GM12891 (cell line): ENCODE measurements around the gene LOXL4.

Experiments
- DNase-seq: peaks from one replicate; pipeline ENCODE4 v3.0.0; 2011; ENCODE audit warnings: low spot score; ENCODE audit not compliant: insufficient read length
- FAIRE-seq: peaks from 2 replicates; lab custom pipeline; 2011; peaks lifted over from hg19 to GRCh38; lab: Jason Lieb, UNC
- PAX5 ChIP-seq: IDR thresholded peaks from 2 replicates; pipeline ENCODE4 v1.6.1; 2011; ENCODE audit warnings: low read length, moderate library complexity, mild to moderate bottlenecking; ENCODE audit not compliant: insufficient read depth, severe bottlenecking
- POLR2A ChIP-seq: IDR thresholded peaks from 2 replicates; pipeline ENCODE4 v1.6.1; 2011; ENCODE audit warnings: low read depth, low read length, control low read depth
- POLR2AphosphoS5 ChIP-seq: IDR thresholded peaks from 2 replicates; pipeline ENCODE4 v1.6.1; 2011; ENCODE audit warnings: low read depth, low read length, control low read depth
- POU2F2 ChIP-seq: IDR thresholded peaks from 2 replicates; pipeline ENCODE4 v1.6.1; 2011; ENCODE audit warnings: low read depth, mild to moderate bottlenecking, control low read depth, low read length, moderate library complexity
- SPI1 ChIP-seq: IDR thresholded peaks from 2 replicates; pipeline ENCODE4 v1.6.1; 2011; ENCODE audit warnings: low read depth, low read length, control low read depth
- TAF1 ChIP-seq: IDR thresholded peaks from 2 replicates; pipeline ENCODE4 v1.6.1; 2011; ENCODE audit warnings: low read depth, low read length, control low read depth

The LOXL4 gene

DNA sequence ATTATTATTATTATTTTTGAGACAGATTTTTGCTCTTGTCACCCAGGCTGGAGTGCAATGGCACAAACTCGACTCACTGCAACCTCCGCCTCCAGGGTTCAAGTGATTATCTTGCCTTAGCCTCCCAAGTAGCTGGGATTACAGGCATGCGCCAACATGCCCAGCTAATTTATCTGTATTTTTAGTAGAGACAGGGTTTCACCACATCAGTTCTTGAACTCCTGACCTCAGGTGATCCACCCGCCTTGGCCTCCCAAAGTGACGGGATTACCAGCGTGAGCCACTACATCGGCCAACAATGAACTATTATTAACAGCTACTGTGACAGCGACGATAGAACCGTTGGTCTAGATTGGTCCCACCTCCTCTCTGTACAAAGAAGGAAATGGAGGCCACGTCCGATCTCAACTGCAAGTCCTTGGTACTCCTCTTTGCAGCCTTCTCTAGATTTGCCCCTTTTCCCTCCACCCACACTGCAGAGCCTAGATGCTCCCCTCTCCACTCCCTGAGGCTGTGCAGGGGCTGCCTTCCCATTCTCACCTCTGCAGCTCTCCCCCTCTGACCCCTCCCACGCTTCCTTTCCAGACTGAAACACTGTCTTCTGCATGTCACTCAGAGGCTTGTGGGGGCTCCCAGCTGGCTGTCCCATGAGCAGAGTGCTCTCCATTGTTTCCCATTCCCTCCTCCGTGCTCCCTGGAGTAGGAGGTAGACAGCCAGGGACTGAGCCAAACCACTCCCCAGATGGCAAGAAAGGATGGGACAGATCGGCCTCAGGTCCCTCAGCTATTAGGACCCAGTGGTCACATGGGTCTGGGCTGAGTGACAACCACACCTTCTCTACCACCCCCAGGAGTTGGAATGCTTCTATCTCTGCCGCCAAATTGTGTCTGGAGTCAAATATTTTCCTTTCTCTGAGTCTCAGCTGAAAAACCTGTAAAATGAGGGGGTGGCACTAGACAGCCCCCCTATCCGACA lies 2.3 kb downstream of the LOXL4 start:
- no peak for FAIRE-seq
- DNase-seq, result no peak
- TF ChIP-seq POU2F2 (no peak), SPI1 (no peak), POLR2AphosphoS5 (no peak)

DNA sequence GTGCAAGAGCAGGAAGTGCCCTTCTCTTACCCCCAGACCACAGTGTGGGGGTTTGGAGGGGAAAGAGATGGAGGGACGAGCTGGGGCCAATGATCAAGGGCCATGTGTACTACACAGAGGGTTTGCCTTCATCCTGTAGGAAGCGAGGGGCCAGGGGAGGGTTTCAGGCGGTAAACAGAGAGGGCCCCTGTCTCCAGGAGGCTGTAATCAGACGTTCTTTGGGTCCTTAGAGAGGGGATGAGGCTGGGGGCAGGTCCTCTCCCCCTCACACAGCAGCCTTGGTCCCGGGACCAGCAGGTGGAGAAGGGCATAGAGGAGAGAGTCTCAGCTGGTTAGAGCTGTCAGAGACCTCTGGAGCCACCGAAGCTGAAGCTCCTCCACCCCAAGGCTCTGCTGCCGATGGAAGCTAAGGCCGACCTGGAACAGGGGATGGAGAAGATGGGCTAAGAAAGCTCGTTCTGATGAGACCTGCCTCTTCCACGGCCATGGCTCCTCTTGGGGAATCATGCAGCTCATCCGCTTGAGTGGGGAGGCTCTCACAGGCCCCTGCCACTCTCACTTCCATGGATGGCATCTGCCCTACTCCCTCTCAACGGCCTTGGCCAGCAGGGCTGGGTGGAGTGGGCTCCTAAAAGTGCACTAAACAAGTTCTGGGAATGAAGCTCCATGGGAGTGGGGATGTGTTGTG lies 3.5 kb downstream of the LOXL4 start:
- TF ChIP-seq POU2F2 (no peak), SPI1 (no peak), POLR2AphosphoS5 (no peak), TAF1 (no peak), PAX5 (no peak), POLR2A (no peak)
- no peak for FAIRE-seq
- no peak for DNase-seq

- TF ChIP-seq POLR2AphosphoS5, result no peak
- no peak for TF ChIP-seq POLR2A
- TF ChIP-seq TAF1, result no peak
- no peak for TF ChIP-seq PAX5
- TF ChIP-seq SPI1, result no peak
- no peak for TF ChIP-seq POU2F2
- DNase-seq, result no peak
- no peak for FAIRE-seq
Measured at GRCh38 chr10:98263088-98263487, 4.9 kb downstream of the LOXL4 start.

GRCh38 chr10:98262571-98262970 lies 5.4 kb downstream of the LOXL4 start:
- TF ChIP-seq POLR2AphosphoS5 (no peak), SPI1 (no peak), POU2F2 (no peak), POLR2A (no peak), PAX5 (no peak), TAF1 (no peak)
- no peak for DNase-seq
- peak; percentile 35 for FAIRE-seq

- DNase-seq (no peak), FAIRE-seq (no peak)
- no peak for TF ChIP-seq PAX5
Measured at GRCh38 chr10:98261436-98262277, 6.3 kb downstream of the LOXL4 start.

- no peak for FAIRE-seq
- DNase-seq, result no peak
- TF ChIP-seq POU2F2, result no peak
- TF ChIP-seq POLR2AphosphoS5, result no peak
- TF ChIP-seq PAX5, result no peak
- no peak for TF ChIP-seq POLR2A
- no peak for TF ChIP-seq SPI1
- no peak for TF ChIP-seq TAF1
Measured at GRCh38 chr10:98260752-98261151, 7.2 kb downstream of the LOXL4 start.

DNA sequence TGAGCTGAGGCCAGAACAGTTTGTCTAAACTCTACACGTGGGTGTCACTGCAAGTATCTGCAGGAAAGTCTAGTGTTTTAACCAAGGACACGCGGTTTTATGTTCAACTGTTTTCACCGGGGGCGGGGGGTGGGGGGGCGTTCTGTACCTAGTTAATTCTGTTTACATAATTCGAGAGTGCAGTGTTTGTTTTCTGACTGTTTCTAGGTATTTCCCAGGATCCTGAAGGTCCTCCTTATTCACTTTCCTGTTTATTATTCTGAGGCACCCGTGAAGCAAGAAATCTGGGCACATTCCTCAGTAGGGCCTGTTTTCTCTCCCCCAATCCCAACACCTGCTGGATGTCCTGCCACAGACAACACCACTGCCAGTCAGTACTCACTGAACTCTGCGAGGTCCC lies 7.6 kb downstream of the LOXL4 start:
- no peak for FAIRE-seq
- no peak for TF ChIP-seq TAF1
- TF ChIP-seq POU2F2, result no peak
- no peak for TF ChIP-seq POLR2AphosphoS5
- TF ChIP-seq PAX5, result no peak
- no peak for TF ChIP-seq SPI1
- no peak for TF ChIP-seq POLR2A
- DNase-seq, result no peak

DNA sequence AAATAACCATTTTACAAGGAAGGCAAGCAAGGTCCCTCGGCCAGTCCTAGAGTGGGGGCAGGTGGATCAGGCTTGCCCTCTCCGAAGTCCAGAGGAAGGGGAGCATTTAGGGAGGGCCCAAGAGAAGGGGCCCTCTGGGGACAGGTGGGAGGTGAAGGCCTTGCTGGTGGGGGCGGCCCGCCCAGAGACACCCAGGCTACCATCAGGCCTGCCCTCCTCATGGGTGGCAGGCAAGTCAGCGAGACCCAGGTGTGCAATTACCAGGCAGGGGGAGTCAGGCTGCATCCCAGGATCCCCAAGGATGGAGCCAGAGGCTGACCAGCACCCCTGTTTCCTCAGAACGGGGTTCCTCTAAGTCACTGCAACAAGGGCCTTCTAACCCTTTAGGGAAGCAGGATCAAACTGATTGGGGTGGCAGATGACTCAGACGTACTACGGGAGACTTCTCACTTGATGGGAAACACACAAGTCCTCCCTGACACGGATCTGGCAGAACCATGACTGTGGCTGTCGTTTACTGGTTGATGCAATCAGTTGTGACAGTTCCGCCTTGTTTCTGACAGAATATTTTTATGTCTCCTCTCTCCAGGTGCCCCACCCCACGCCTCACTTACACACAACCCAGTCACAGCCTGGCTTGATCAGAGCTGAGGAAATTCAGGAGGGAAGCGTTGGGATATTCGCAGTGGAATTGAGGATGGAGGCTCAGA lies 8.2 kb downstream of the LOXL4 start:
- no peak for TF ChIP-seq POU2F2
- no peak for TF ChIP-seq POLR2A
- no peak for TF ChIP-seq POLR2AphosphoS5
- no peak for TF ChIP-seq PAX5
- TF ChIP-seq TAF1, result no peak
- no peak for TF ChIP-seq SPI1
- FAIRE-seq (no peak), DNase-seq (no peak)
